Measurements from ENCODE around the gene PSMA1.
A peak's percentile ranks its signal among the peaks of the same experiment; 100 is the strongest.

The PSMA1 gene

GRCh38 chr11:14529951-14530350 lies 9.8 kb upstream of the PSMA1 start:
- no peak for DNase-seq (ENCODE audit: low read depth, low spot score)

- no peak for DNase-seq (ENCODE audit: low read depth, low spot score)
Observed at GRCh38 chr11:14529321-14529720, 9.1 kb upstream of the PSMA1 start.

GRCh38 chr11:14522801-14523200 lies 2.6 kb upstream of the PSMA1 start:
- DNase-seq (ENCODE audit: low read depth, low spot score), result no peak

GRCh38 chr11:14522245-14522644 lies 2.1 kb upstream of the PSMA1 start:
- no peak for DNase-seq (ENCODE audit: low read depth, low spot score)

GRCh38 chr11:14520747-14521151 lies 563 bp upstream of the PSMA1 start:
- no peak for DNase-seq (ENCODE audit: low read depth, low spot score)

GRCh38 chr11:14519597-14519916 lies 629 bp downstream of the PSMA1 start:
- peak; percentile 7 for DNase-seq (ENCODE audit: low read depth, low spot score)

- no peak for DNase-seq (ENCODE audit: low read depth, low spot score)
Observed at GRCh38 chr11:14518820-14519219, 1.4 kb downstream of the PSMA1 start.

- no peak for DNase-seq (ENCODE audit: low read depth, low spot score)
Observed at GRCh38 chr11:14513800-14514199, 6.4 kb downstream of the PSMA1 start.

GRCh38 chr11:14506532-14506931 lies 13.7 kb downstream of the PSMA1 start:
- DNase-seq (ENCODE audit: low read depth, low spot score), result no peak

GRCh38 chr11:14503023-14503422 lies 17.2 kb downstream of the PSMA1 start:
- DNase-seq (ENCODE audit: low read depth, low spot score), result no peak

GRCh38 chr11:14502039-14502438 lies 18.1 kb downstream of the PSMA1 start:
- no peak for DNase-seq (ENCODE audit: low read depth, low spot score)

GRCh38 chr11:14500181-14500651 lies 20.0 kb downstream of the PSMA1 start:
- DNase-seq (ENCODE audit: low read depth, low spot score), result peak; percentile 36

GRCh38 chr11:14499560-14500180 lies 20.5 kb downstream of the PSMA1 start, which contains the start of gene COPB1:
COPB1 (minus strand) TSS chr11:14499811; CDS start chr11:14498928, 883 bp downstream.
- DNase-seq (ENCODE audit: low read depth, low spot score), result peak; percentile 83

- peak; percentile 4 for DNase-seq (ENCODE audit: low read depth, low spot score)
Observed at GRCh38 chr11:14499178-14499559, 21.0 kb downstream of the PSMA1 start.

- DNase-seq (ENCODE audit: low read depth, low spot score), result no peak
Observed at GRCh38 chr11:14480716-14481115, 39.5 kb downstream of the PSMA1 start.

- DNase-seq (ENCODE audit: low read depth, low spot score), result no peak
Observed at GRCh38 chr11:14471127-14471526, 49.1 kb downstream of the PSMA1 start.

GRCh38 chr11:14463623-14464022 lies 56.6 kb downstream of the PSMA1 start:
- no peak for DNase-seq (ENCODE audit: low read depth, low spot score)

GRCh38 chr11:14460147-14460546 lies 60.0 kb downstream of the PSMA1 start:
- no peak for DNase-seq (ENCODE audit: low read depth, low spot score)

- DNase-seq (ENCODE audit: low read depth, low spot score), result no peak
Observed at GRCh38 chr11:14458377-14458776, 61.8 kb downstream of the PSMA1 start.

- DNase-seq (ENCODE audit: low read depth, low spot score), result no peak
Observed at GRCh38 chr11:14455648-14456430, 64.3 kb downstream of the PSMA1 start.
